Stimulated activated CD4-positive, alpha-beta T cell treated with anti-CD3 and anti-CD28 coated beads, TNF-alpha, amount 100 ng/mL, for 4 hours (primary cell): ENCODE data around the gene AMOTL2.

Source experiments
- DNase-seq, 3 experiments: peaks; one replicate each; pipeline ENCODE4 v3.0.0-alpha.2; 2020; ENCODE audit warnings: low read depth in 3 of 3

The AMOTL2 gene

GRCh38 chr3:134314588-134315285 lies 59.5 kb downstream of the AMOTL2 start:
- DNase-seq = no peak

- DNase-seq = no peak
Measured at GRCh38 chr3:134313847-134314587, 60.2 kb downstream of the AMOTL2 start.

- DNase-seq = no peak
Measured at GRCh38 chr3:134312873-134313846, 61.1 kb downstream of the AMOTL2 start.

DNA sequence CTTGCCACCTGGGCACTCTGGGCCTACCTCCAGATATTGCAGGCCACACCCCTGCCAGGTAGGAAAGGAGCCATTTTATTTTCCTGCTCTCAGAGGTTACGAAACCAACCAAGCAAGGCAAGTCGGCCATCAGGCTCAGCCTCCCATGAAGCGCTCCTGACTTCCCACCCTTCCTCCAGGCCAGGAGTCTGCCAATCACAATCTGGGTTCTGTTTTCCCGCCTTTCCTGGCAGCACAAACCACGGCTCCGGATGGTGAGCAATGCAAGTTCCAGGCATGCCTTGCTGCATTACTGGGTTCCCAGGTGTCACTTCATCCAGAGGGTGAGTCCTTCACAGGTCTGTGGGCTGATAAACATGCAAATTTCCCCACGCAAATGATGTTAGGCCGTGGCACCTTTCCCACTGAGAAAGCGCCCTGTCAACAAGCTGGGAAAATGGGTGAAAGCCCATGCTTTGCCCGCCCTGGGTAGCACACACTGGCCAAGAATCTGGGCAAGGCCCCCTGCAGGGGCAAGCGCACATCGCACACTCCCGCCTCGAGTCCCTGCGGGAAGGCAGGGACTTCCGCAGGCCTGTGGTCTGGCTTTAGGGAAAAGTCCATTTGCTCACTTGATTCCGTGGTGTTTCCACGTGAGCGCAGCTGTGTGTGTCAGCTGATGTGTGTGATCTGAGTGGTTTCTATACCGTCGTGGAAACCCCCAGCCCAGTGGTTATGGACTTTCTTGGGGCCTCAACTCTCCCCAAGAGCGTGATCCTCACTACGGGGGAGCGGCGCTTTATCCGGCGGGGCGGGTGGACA lies 62.0 kb downstream of the AMOTL2 start:
- DNase-seq = no peak

DNA sequence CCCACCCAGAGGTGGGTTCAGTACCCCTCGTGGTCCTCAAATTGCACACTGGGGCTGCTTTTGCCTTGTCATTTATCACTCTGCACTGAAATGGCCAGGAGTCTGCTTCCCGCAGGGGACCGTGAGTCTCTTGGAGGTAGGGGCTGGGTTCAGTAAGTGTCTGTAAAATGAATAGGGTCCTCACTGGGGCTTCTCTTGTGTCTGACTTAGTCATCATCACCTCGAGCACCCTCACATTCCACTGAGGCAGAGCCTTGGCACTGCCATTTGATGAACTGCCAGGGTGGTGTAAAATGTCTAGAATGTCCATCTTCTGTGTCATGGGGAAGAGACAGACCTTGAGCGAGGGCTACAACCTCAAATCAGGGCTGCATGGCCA lies 62.6 kb downstream of the AMOTL2 start:
- DNase-seq = no peak

GRCh38 chr3:134311265-134311664 lies 63.0 kb downstream of the AMOTL2 start:
- no peak for DNase-seq

GRCh38 chr3:134309987-134310700 lies 64.1 kb downstream of the AMOTL2 start:
- no peak for DNase-seq

DNA sequence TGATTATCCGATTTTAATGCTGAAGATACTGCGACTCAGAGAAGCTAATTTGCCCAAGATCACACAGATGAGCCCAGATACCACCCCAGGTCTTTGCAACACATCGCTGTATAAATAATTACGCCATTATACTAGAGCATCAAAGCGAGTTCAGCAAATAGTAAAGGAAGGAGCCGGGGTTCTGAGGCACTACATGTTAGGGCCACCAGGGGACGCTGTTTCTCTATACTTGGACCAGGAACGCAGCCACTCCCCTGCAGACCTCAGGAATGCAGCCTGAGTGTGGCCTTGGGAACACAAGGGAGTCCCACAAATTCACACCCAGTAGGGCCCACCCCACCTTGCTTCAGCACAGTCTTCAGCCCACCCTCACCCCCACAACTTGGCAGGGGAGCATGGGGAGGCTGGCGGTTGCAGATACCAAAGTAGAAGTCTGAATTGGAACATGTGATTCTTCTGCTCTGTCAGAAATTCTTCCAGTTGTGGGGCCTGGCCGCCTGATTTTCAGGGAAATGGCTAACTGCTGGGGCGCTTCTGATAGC lies 65.8 kb downstream of the AMOTL2 start:
- DNase-seq = peak; percentile 47 to 58 (median 58)

DNA sequence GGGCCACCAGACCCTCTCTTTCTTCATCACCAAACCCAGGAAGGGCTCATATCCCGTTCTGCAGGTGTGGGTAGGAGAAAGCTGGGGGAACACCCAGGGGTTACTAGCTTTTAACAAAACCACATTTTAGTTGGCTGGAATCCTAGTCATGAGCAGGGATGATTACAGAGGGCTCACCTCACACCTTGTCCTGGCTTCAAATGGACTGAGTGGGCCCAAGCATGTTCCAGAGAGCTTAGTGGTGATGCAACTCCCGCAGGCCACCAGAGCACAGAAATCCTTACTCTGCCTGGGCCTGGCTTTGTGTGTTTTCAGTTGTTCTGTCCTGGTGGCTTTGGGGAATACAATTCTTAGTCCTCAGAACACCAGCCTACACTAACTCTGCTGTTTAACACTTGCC lies 66.8 kb downstream of the AMOTL2 start:
- no peak for DNase-seq

GRCh38 chr3:134306320-134306719 lies 67.9 kb downstream of the AMOTL2 start:
- no peak for DNase-seq
